ENCODE measurements around the gene CCL2.

DNA sequence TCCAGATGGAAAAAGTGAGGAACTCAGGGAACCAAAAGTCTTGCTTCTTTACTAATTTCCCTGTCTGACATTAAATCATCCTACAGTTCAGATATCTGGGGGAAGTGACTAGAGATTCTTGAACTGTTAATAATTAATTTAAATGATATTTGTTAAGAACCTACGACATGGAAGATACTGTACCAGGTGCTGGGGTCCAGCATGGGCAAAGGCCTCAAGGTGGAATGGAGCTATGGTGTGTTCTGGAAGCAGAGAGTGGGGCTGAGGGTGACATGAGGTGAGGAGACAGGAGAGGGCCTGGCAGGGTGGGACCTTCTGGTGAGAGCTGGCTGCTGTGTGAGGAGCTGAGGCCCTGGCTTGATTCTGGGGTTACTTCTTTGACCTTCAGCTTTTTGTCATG lies 6.0 kb upstream of the CCL2 start:
- TF ChIP-seq, protein P1, sequence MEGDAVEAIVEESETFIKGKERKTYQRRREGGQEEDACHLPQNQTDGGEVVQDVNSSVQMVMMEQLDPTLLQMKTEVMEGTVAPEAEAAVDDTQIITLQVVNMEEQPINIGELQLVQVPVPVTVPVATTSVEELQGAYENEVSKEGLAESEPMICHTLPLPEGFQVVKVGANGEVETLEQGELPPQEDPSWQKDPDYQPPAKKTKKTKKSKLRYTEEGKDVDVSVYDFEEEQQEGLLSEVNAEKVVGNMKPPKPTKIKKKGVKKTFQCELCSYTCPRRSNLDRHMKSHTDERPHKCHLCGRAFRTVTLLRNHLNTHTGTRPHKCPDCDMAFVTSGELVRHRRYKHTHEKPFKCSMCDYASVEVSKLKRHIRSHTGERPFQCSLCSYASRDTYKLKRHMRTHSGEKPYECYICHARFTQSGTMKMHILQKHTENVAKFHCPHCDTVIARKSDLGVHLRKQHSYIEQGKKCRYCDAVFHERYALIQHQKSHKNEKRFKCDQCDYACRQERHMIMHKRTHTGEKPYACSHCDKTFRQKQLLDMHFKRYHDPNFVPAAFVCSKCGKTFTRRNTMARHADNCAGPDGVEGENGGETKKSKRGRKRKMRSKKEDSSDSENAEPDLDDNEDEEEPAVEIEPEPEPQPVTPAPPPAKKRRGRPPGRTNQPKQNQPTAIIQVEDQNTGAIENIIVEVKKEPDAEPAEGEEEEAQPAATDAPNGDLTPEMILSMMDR (conservative IDR thresholded peaks at IDR 0.05; ENCODE audit: low read depth, low read length), result no peak
- no peak for TF ChIP-seq EZH2 (IDR thresholded peaks at IDR 0.05; ENCODE audit: low read length, unreplicated experiment)
- no peak for TF ChIP-seq EZH2phosphoT487 (IDR thresholded peaks at IDR 0.05; ENCODE audit: borderline replicate concordance, low read length)

Measured in PC-3 (cell line).